ENCODE results near the gene SCNN1B.

The SCNN1B gene

GRCh38 chr16:23394141-23394831 is 92.2 kb downstream of the SCNN1B start:
- H3F3A ChIP-seq (ENCODE audit: insufficient read depth), result no peaks in the 10 kb centered on the region
- no peak overlapping the region for H3K4me2 ChIP-seq (ENCODE audit: low read depth, low read length, poor library complexity, severe bottlenecking)
- no peaks in the 10 kb centered on the region for H4K20me1 ChIP-seq (ENCODE audit: low read depth, low read length)
- H3K27me3 ChIP-seq (ENCODE audit: low read length), result no peaks in the 10 kb centered on the region
- H3K9me2 ChIP-seq (replicated peaks; ENCODE audit: insufficient read depth, low read length), result no peaks in the 10 kb centered on the region
- no peaks in the 10 kb centered on the region for H3K36me3 ChIP-seq (ENCODE audit: low read length)
- no peak overlapping the region for H3K9ac ChIP-seq (ENCODE audit: low read length)
- no peaks in the 10 kb centered on the region for H3K9me3 ChIP-seq (ENCODE audit: insufficient read depth, low read length)
- H3K27ac ChIP-seq (ENCODE audit: low read depth, low read length), result no peak overlapping the region
- TF ChIP-seq CTCF (IDR thresholded peaks at IDR 0.05; ENCODE audit: insufficient read depth, low read length, poor library complexity, severe bottlenecking), result no peak
- no peak for TF ChIP-seq EZH2phosphoT487 (conservative IDR thresholded peaks at IDR 0.05; ENCODE audit: low read length)
- no peak overlapping the region for H2AFZ ChIP-seq (ENCODE audit: low read depth, low read length, severe bottlenecking)
- H3K79me2 ChIP-seq (ENCODE audit: insufficient read depth, low read length), result no peaks in the 10 kb centered on the region
- no peak overlapping the region for H3K4me3 ChIP-seq (ENCODE audit: insufficient read depth, low read length, poor library complexity, severe bottlenecking)

GRCh38 chr16:23395732-23396131 is 93.6 kb downstream of the SCNN1B start:
- Histone ChIP-seq H3K9me2 (replicated peaks; ENCODE audit: insufficient read depth, low read length) (no peaks in the 10 kb centered on the region), H3K79me2 (ENCODE audit: insufficient read depth, low read length) (no peaks in the 10 kb centered on the region), H3K27me3 (ENCODE audit: low read length) (no peaks in the 10 kb centered on the region), H4K20me1 (ENCODE audit: low read depth, low read length) (no peaks in the 10 kb centered on the region), H3K27ac (ENCODE audit: low read depth, low read length) (no peak overlapping the region), H3K9ac (ENCODE audit: low read length) (no peak overlapping the region), H3K9me3 (ENCODE audit: insufficient read depth, low read length) (no peaks in the 10 kb centered on the region), H3F3A (ENCODE audit: insufficient read depth) (no peaks in the 10 kb centered on the region), H3K36me3 (ENCODE audit: low read length) (no peaks in the 10 kb centered on the region), H3K4me2 (ENCODE audit: low read depth, low read length, poor library complexity, severe bottlenecking) (no peak overlapping the region), H2AFZ (ENCODE audit: low read depth, low read length, severe bottlenecking) (no peak overlapping the region), H3K4me3 (ENCODE audit: insufficient read depth, low read length, poor library complexity, severe bottlenecking) (no peak overlapping the region)
- TF ChIP-seq CTCF (IDR thresholded peaks at IDR 0.05; ENCODE audit: insufficient read depth, low read length, poor library complexity, severe bottlenecking), result no peak
- TF ChIP-seq EZH2phosphoT487 (conservative IDR thresholded peaks at IDR 0.05; ENCODE audit: low read length), result no peak

DNA sequence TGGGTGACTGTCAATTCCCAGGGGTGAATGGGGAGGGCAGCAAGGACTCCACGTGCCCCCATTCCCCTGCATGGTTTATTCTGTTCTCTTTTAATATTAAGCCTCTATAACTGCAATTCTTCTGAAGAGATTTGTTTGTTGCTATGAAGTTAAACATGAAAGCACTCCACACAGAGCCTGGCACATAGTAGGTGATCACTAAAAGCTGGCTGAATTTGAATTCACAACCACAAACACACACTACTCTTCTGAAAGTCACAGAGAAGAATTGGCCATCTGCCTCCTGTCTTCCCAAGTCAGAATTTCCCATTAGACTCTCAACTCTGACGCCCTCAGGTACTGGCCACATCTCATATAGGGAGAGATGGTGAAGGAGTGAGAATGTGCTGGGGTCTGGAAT is 95.4 kb downstream of the SCNN1B start:
- no peaks in the 10 kb centered on the region for H3K27me3 ChIP-seq (ENCODE audit: low read length)
- H2AFZ ChIP-seq (ENCODE audit: low read depth, low read length, severe bottlenecking), result peak overlapping the region; percentile 23
- H4K20me1 ChIP-seq (ENCODE audit: low read depth, low read length), result no peaks in the 10 kb centered on the region
- H3K79me2 ChIP-seq (ENCODE audit: insufficient read depth, low read length), result no peaks in the 10 kb centered on the region
- H3K4me2 ChIP-seq (ENCODE audit: low read depth, low read length, poor library complexity, severe bottlenecking), result peak overlapping the region; percentile 12
- H3K9me3 ChIP-seq (ENCODE audit: insufficient read depth, low read length), result no peaks in the 10 kb centered on the region
- peak overlapping the region; percentile 63 for H3K27ac ChIP-seq (ENCODE audit: low read depth, low read length)
- H3K9me2 ChIP-seq (replicated peaks; ENCODE audit: insufficient read depth, low read length), result no peaks in the 10 kb centered on the region
- H3K36me3 ChIP-seq (ENCODE audit: low read length), result no peaks in the 10 kb centered on the region
- H3F3A ChIP-seq (ENCODE audit: insufficient read depth), result no peaks in the 10 kb centered on the region
- peak overlapping the region; percentile 14; the same call in 1 of the 2 replicates for H3K9ac ChIP-seq (ENCODE audit: low read length)
- TF ChIP-seq CTCF (IDR thresholded peaks at IDR 0.05; ENCODE audit: insufficient read depth, low read length, poor library complexity, severe bottlenecking), result no peak
- no peak overlapping the region for H3K4me3 ChIP-seq (ENCODE audit: insufficient read depth, low read length, poor library complexity, severe bottlenecking)
